Inferior parietal cortex (tissue), 1 donor: ENCODE results near the gene MXRA7.
"Not testable (repeated sequence)": the region's sequence is repeated elsewhere in the genome, so short reads cannot be mapped to it uniquely, and the experiment has no call there.

Source experiments
- DNase-seq: peaks from one replicate; pipeline ENCODE4 v3.0.0-alpha.2; 2016; ENCODE audit errors: extremely low spot score

Gene MXRA7

DNA sequence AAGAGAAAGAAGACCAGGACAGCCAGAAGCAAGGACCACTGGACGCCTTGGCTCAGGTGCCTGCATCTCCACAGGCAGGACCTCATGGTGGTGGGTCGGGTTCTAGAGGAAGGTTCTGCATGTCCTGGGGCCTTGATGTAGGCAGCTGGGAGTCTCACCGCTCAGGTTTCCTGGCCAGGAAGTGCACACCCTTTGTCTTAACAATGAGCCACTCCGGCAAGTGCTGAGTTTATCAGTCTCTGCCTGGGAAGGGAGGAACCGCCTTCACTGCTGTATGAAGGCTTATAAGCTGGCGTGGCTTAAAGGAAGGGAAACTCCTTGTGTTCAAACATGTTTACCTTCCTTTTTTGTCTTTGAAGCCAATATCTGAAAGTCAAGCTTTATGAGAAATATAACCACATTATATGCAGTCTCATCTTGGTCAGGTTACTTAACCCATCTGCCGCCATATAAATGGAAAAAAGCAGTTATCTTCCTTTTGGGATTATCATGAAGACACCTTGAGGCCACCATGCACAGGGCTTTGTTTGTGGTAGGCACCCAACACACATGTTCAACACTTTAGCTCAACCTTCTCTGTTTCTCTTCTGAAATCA, 67.1 kb downstream of the MXRA7 start, which contains the start of gene ST6GALNAC1:
TSS of gene ST6GALNAC1 (minus strand) at position 205 of the 596 bp plus-strand sequence. CDS start at position 86, 119 bp downstream.
- peak; percentile 10 for DNase-seq

DNA sequence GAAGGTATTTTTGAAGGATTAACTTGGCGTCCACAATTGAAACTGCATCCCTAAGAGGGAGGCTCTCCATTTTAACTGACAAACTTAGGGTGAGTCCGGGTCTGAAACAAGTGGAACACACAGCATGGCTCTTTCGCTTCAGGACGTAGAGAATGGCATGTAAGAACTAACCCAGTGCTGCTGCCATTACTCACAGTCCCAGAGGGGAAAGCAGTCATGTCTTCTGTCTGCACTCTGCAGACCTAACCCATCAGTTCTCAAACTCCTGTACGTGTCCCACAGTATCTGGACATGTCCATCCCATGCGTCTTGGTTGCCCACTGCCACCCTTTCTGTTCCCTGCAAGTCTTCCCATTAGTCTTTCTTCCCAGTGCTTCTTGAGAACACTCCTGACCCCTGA, 67.8 kb downstream of the MXRA7 start:
- no peak for DNase-seq

DNA sequence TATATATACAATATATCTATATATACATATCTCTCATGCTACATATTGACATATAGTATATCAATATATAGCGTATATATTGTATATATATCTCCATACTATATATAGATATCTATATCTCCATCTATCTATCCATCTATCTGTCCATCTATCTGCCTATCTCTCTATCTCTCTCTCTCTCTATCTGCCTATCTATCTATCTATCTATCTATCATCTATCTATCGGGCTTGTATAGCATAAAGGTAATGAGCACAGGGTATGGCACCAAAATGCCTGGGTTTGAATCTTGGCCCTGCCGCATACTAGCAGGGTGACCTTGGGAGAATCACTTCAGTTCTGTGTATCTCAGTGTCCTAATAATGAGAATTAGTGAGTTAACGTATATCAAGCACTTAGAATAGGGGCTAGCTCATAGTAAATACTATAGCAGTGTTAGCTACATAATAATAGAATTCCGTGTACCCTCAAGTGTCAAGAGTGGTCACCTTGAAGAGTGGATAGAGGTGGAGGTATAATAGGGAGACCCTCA, 68.7 kb downstream of the MXRA7 start:
- no peak for DNase-seq

DNA sequence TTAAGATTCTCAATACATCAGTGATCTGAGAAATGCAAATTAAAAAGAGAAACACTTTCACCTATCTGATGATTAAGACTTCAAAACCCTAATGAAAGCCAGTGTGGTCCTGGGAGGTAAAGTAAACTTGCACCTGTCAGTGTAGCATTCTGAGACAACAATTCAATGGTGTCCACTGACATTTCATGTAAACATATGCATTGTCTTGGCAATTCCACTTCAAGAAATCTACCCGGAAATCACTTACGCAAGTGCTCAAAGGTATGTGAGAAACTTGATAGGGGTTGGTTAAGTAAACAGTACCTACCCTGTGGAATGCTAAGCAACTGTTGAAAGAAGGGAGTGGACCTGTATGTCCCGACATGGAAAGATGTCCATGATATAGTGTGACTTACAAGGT, 69.3 kb downstream of the MXRA7 start:
- no peak for DNase-seq

DNA sequence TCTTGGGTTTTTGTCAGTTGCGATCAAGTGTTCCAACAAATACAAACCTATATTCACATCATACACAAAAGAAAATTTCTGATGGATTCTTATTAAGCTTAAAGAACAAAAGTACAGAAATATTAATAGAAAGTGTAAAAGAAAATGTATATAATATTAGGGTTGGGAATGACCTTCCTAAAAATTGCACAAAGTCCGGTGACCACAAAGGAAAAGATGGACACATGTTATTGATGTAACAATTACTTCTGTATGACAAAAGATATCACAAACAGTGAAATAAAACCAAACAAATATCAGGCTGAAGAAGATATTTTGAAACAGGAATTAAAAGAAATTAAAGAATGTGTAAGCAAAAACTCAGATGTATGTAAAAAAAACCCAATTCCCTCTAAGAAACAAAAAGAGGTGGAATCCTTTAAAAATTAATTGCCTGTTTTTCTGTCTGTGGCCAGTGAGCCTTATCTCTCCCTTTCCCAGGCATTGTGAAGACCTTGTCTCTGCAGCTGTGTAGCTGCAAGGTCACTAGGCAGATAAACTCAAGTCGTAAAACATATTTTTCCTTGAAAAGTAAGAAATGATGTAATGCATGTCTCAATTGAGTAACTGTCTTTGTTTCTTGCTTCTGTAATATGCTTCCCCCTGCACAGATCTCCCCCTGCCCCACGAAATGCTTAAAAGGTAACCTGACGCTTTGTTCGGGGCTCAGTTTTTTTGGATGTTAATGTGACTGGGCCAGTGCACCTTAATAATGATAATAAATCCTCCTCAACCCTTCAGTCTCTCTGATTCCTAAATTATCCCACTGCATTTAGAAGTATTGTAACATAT, 70.0 kb downstream of the MXRA7 start:
- no peak for DNase-seq

DNA sequence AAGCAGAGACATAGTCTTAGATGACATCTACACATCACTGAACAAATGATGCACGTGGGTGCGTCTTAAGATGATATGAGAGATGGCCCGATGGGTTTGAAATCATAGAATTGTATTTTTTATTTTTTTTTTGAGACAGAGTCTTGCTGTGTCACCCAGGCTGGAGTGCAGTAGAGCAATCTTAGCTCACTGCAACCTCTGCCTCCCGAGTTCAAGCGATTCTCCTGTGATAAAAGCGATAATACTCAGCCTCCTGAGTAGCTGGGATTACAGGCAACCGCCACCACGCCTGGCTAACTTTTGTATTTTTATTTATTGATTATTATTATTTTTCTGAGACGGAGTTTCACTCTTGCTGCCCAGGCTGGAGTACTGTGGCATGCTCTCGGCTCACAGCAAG, 72.5 kb downstream of the MXRA7 start:
- no peak for DNase-seq

DNA sequence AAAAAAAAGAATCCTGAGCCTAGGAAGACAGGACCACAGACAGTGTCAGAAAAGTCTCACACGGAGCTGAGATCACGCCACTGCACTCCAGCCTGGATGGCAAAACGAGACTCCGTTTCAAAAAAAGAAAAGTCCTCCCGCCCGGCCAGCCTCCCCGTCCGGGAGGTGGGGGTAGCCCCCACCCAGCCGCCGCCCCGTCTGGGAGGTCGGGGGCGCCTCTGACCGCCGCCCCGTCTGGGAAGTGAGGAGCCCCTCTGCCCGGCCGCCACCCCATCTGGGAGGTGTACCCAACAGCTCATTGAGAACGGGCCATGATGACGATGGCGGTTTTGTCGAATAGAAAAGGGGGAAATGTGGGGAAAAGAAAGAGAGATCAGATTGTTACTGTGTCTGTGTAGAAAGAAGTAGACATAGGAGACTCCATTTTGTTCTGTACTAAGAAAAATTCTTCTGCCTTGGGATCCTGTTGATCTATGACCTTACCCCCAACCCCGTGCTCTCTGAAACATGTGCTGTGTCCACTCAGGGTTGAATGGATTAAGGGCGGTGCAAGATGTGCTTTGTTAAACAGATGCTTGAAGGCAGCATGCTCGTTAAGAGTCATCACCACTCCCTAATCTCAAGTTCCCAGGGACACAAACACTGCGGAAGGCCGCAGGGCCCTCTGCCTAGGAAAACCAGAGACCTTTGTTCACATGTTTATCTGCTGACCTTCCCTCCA, 74.1 kb downstream of the MXRA7 start:
- not testable (repeated sequence) for DNase-seq

DNA sequence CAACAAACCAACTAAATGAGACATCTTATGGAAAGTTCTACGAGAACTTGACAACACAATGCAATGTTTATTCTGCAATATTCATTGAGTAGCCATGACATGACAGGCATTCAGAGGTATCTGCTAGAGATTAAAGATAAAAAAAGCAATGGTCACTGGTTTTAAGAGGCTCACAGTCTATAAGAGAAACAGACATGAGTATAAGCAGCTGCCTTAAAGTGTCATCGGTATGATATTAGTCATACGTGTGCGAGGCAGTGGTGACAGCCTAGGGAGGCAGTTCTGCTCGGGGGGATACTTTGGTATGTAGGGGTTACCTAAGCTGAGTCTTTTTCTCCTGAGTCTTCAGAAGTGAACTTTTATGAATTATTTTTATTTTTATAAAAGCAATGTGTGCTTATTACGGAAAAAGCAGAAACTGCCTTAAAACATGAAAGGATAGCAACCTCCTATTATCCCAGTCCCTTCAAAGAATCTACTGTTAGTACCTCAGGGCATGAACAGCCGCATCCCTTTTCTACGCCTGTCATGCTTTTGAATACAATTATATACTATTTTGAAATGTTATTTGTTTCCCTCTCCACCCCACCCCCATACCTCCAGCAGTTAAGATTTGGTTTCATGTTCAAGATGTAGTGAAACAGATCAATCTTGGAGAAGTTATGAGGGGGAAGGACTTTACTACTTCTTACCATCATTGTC, 75.0 kb downstream of the MXRA7 start:
- DNase-seq = no peak

DNA sequence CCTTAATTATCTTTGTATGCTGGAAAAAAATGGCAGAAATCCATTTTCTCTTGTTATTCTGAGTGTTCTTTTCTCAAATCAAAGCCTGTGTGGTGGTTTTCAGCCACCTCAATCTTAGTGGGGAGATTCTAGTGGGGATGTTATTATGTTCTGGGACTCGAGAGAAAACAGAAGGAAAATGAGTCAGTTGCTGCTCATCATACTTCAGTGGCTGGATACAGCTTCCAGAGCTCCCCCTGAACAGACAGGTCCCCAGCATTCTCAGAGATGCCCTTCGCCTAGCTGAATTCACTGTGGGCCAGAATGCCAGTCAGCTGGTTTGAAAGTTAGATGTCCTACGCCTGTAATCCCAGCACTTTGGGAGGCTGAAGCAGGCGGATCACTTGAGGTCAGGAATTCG, 75.7 kb downstream of the MXRA7 start:
- DNase-seq = no peak

DNA sequence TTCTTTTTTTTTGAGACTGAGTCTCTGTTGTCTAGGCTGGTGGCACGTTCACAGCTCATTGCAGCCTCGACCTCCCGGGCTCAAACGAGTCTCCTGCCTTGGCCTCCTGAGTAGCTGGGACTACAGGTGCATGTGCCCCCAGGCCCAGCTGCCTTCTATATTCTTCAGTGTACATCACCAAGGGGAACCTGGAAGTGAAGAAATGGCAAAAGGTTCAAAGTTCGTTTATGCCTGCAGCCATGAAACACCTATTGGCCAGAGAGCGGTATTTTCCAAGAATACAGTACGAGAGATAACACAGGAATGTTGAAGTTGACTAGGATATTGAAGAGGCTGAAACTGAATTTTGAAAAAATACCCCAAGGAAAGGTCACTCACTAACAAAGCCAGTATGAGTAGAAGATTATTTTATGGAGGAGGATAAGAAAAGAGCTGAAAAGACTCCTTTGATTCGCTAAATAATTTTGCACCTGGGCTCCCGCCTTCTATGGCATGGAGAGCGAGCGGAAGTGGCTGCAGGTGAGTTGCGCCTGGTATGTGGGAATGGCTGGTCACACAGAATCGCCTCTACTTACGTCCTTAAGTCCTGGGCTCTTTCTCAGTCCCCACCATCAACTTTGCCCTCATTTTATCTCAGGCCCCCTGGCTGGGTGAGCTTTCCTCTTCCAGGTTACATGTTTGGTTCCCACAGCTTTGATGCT, 77.0 kb downstream of the MXRA7 start:
- DNase-seq = no peak

DNA sequence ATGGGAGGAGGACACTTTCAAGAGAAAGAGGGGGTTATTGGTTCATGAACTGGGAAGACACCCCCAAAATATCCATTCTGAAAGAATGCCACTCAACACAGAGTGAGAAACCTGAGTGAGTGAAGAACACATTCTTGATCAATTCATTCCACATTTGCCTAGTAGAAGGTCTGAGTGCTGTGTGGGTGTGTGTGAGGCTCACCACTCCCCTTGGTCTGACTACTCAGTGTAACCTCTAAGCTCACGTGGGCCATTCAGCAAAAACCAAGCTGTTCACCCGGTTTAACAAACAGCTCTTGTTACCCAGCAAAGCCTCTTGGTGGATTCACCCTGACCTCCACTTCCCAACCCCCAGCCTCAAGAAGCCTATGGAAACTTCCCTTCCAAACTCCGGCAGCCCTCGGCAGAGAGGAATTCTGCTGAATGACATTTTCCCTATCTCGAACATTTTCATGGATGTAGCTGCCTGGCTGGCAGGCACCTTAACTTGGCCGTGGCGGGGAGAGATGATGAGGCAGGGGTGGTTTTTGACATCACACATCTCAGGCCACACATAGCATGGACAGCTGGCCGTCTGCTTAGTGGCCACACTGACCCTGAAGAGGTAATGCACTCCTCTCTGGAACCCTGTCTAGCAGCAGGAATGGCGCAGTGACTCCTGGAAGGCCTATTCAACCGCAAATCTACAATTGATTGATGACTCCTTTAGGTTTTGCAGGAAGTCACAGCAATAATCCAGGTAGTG, 78.8 kb downstream of the MXRA7 start:
- no peak for DNase-seq

DNA sequence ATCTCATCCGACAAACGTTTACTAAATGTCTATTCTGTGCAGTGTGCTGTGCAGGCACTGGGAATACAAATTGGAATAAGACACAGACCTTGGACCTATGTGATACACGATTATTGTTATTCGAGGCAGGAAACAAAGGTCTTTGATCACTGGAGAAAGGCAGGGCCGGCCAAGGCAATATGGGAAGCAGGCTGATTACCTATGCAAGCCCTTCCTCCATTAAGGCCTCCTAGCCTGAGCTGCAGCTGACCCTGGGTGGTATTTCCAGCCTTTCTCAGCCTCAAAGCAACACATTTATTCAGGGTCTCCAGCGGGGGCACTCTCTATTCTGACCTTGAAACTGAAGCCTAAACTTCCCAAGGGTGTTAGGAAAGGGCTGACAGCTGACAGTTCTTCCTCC, 80.6 kb downstream of the MXRA7 start:
- DNase-seq = no peak
